Measurements from ENCODE around the gene NTM.

The NTM gene

GRCh38 chr11:131734871-131735270 lies 364.5 kb downstream of the NTM start:
- Histone ChIP-seq H3K27ac (ENCODE audit: extremely low read depth, low read depth, low read length) (no peak overlapping the region), H3K4me1 (ENCODE audit: control insufficient read depth, insufficient read depth, low read length) (no peaks in the 10 kb centered on the region), H3K4me3 (ENCODE audit: low read depth, low read length) (no peak overlapping the region), H3K9me3 (ENCODE audit: control insufficient read depth, insufficient read depth, low read depth, low read length) (no peaks in the 10 kb centered on the region), H3K36me3 (ENCODE audit: control insufficient read depth in 2 of 2, insufficient read depth in 1 of 2, low read length in 2 of 2) (no peaks in the 10 kb centered on the region)
- CTCF ChIA-PET, result interaction anchor here (0.6 to 2.8 kb wide), 3 partner anchors 13 to 203 kb away, joined by 3 to 18 read pairs (median 4); no protein-coding TSS in a partner anchor
- POLR2A ChIA-PET, result no interaction called here
- no peak for TF ChIP-seq GLI4 (tag by site-specific recombination; IDR thresholded peaks at IDR 0.05)
- no peak for TF ChIP-seq ZNF707 (tag by site-specific recombination; IDR thresholded peaks at IDR 0.05)
- no peak for TF ChIP-seq ZNF791 (tag by site-specific recombination; IDR thresholded peaks at IDR 0.05)
- TF ChIP-seq ZNF600 (tag by site-specific recombination; IDR thresholded peaks at IDR 0.05), result no peak
- TF ChIP-seq ZNF239 (tag by site-specific recombination; IDR thresholded peaks at IDR 0.05), result no peak
- no peak for TF ChIP-seq ZNF518A (tag by site-specific recombination; conservative IDR thresholded peaks at IDR 0.05; ENCODE audit: low read depth)
- no peak for TF ChIP-seq WT1 (tag by site-specific recombination; IDR thresholded peaks at IDR 0.05)
- TF ChIP-seq AEBP2 (tag by site-specific recombination; IDR thresholded peaks at IDR 0.05; ENCODE audit: borderline replicate concordance), result no peak
- no peak for TF ChIP-seq ZNF211 (tag by site-specific recombination; IDR thresholded peaks at IDR 0.05; ENCODE audit: low read depth)

GRCh38 chr11:131737357-131737756 lies 366.9 kb downstream of the NTM start:
- H3K9me3 ChIP-seq (ENCODE audit: control insufficient read depth, insufficient read depth, low read depth, low read length), result no peaks in the 10 kb centered on the region
- no peaks in the 10 kb centered on the region for H3K4me1 ChIP-seq (ENCODE audit: control insufficient read depth, insufficient read depth, low read length)
- no peak overlapping the region for H3K27ac ChIP-seq (ENCODE audit: extremely low read depth, low read depth, low read length)
- ChIA-PET POLR2A (no interaction called here), CTCF (no interaction called here)
- TF ChIP-seq ZNF132 (tag by site-specific recombination; IDR thresholded peaks at IDR 0.05; ENCODE audit: borderline replicate concordance) (no peak), PRDM10 (tag by site-specific recombination; IDR thresholded peaks at IDR 0.05) (no peak), ZNF175 (tag by site-specific recombination; IDR thresholded peaks at IDR 0.05) (no peak)
- no peaks in the 10 kb centered on the region for H3K36me3 ChIP-seq (ENCODE audit: control insufficient read depth in 2 of 2, insufficient read depth in 1 of 2, low read length in 2 of 2)
- no peak overlapping the region for H3K4me3 ChIP-seq (ENCODE audit: low read depth, low read length)

Measured in HEK293 (cell line).